ENCODE results near the gene SLC44A5.

DNA sequence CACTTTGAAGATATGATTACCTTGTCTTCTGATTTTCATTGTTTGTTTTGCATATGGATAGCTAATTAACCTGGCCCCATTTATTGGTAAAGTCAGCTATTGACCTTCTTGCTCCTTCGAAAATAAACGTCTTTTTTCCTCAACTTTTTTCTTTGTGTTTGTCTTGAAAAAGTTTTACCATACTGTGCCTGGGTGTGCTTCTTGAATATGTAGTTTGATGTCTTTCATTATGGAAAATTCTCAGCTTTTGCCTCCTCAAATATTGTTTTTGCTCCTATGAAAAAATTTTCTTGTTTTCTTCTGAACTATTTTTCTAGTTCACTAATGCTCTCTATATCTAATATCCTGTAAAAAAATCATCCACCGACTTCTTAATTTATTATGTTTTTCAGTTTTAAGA lies 451.8 kb downstream of the SLC44A5 start:
- TF ChIP-seq, protein P1, sequence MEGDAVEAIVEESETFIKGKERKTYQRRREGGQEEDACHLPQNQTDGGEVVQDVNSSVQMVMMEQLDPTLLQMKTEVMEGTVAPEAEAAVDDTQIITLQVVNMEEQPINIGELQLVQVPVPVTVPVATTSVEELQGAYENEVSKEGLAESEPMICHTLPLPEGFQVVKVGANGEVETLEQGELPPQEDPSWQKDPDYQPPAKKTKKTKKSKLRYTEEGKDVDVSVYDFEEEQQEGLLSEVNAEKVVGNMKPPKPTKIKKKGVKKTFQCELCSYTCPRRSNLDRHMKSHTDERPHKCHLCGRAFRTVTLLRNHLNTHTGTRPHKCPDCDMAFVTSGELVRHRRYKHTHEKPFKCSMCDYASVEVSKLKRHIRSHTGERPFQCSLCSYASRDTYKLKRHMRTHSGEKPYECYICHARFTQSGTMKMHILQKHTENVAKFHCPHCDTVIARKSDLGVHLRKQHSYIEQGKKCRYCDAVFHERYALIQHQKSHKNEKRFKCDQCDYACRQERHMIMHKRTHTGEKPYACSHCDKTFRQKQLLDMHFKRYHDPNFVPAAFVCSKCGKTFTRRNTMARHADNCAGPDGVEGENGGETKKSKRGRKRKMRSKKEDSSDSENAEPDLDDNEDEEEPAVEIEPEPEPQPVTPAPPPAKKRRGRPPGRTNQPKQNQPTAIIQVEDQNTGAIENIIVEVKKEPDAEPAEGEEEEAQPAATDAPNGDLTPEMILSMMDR (IDR thresholded peaks at IDR 0.05), result no peak
- TF ChIP-seq POLR2AphosphoS5 (IDR thresholded peaks at IDR 0.05), result no peak

Measured in suprapubic skin (tissue), 3 donors.